Activated naive CD4-positive, alpha-beta T cell treated with anti-CD3 and anti-CD28 coated beads, Interleukin-2, amount 50 U/mL, for 24 hours (primary cell): ENCODE measurements around the gene STX1A.
A peak's percentile ranks its signal among the peaks of the same experiment; 100 is the strongest.
"Not testable (repeated sequence)": the region's sequence is repeated elsewhere in the genome, so short reads cannot be mapped to it uniquely, and the experiment has no call there.

Source experiments
- H3K27ac Mint-ChIP-seq: one replicate; pipeline ENCODE4 v1.8.0; 2021; ENCODE audit warnings: mild to moderate bottlenecking, mixed read lengths
- H3K27me3 Mint-ChIP-seq: one replicate; pipeline ENCODE4 v1.8.0; 2021; ENCODE audit warnings: mixed read lengths
- H3K36me3 Mint-ChIP-seq: one replicate; pipeline ENCODE4 v1.8.0; 2021; ENCODE audit warnings: mixed read lengths
- H3K4me1 Mint-ChIP-seq: one replicate; pipeline ENCODE4 v1.8.0; 2021; ENCODE audit warnings: mixed read lengths
- H3K4me3 Mint-ChIP-seq: one replicate; pipeline ENCODE4 v1.8.0; 2021; ENCODE audit warnings: mild to moderate bottlenecking, mixed read lengths
- H3K9me3 Mint-ChIP-seq: one replicate; pipeline ENCODE4 v1.8.0; 2021; ENCODE audit warnings: mixed read lengths

The STX1A gene

GRCh38 chr7:73683788-73684693 is 35.4 kb downstream of the STX1A start:
- Mint-ChIP-seq H3K4me3 (peak overlapping the region; percentile 100), H3K27ac (peak overlapping the region; percentile 98), H3K36me3 (peaks cover 10% of the 10 kb centered on the region), H3K9me3 (no peaks in the 10 kb centered on the region), H3K27me3 (no peaks in the 10 kb centered on the region), H3K4me1 (peaks cover 47% of the 10 kb centered on the region)

- H3K27me3 Mint-ChIP-seq: no peaks in the 10 kb centered on the region
- H3K9me3 Mint-ChIP-seq: no peaks in the 10 kb centered on the region
- H3K27ac Mint-ChIP-seq: peak within 1 kb of the TSS; percentile 98
- peak within 1 kb of the TSS; percentile 100 for H3K4me3 Mint-ChIP-seq
- H3K36me3 Mint-ChIP-seq: peaks cover 9% of the 10 kb centered on the region
- peaks cover 40% of the 10 kb centered on the region for H3K4me1 Mint-ChIP-seq
These were observed 36.2 kb downstream of the STX1A start, which contains the start of the genes BUD23 and DNAJC30 for GRCh38 chr7:73683056-73683787. Gene BUD23 (plus strand): TSS chr7:73683597. CDS start chr7:73683626, 29 bp downstream. Gene DNAJC30 (minus strand): TSS chr7:73683453. CDS start chr7:73683423, 30 bp downstream.

GRCh38 chr7:73682745-73683055 is 36.8 kb downstream of the STX1A start:
- Mint-ChIP-seq H3K27ac (peak overlapping the region; percentile 98), H3K9me3 (no peaks in the 10 kb centered on the region), H3K4me1 (peaks cover 39% of the 10 kb centered on the region), H3K27me3 (no peaks in the 10 kb centered on the region), H3K4me3 (peak overlapping the region; percentile 100), H3K36me3 (peaks cover 14% of the 10 kb centered on the region)

- peak overlapping the region; percentile 55 for H3K27ac Mint-ChIP-seq
- H3K4me1 Mint-ChIP-seq: peaks cover 32% of the 10 kb centered on the region
- peaks cover 14% of the 10 kb centered on the region for H3K36me3 Mint-ChIP-seq
- peak overlapping the region; percentile 100 for H3K4me3 Mint-ChIP-seq
- H3K9me3 Mint-ChIP-seq: no peaks in the 10 kb centered on the region
- no peaks in the 10 kb centered on the region for H3K27me3 Mint-ChIP-seq
These were observed 38.4 kb downstream of the STX1A start for GRCh38 chr7:73681031-73681430.

- peaks cover 14% of the 10 kb centered on the region for H3K36me3 Mint-ChIP-seq
- H3K27me3 Mint-ChIP-seq: no peaks in the 10 kb centered on the region
- H3K4me1 Mint-ChIP-seq: peaks cover 31% of the 10 kb centered on the region
- no peaks in the 10 kb centered on the region for H3K9me3 Mint-ChIP-seq
- peak overlapping the region; percentile 100 for H3K4me3 Mint-ChIP-seq
- no peak overlapping the region for H3K27ac Mint-ChIP-seq
These were observed 39.0 kb downstream of the STX1A start for GRCh38 chr7:73680501-73680900.

GRCh38 chr7:73679709-73680108 is 39.8 kb downstream of the STX1A start:
- Mint-ChIP-seq H3K4me3 (no peak overlapping the region), H3K27ac (no peak overlapping the region)

GRCh38 chr7:73678862-73679261 is 40.6 kb downstream of the STX1A start:
- Mint-ChIP-seq H3K27ac (no peak overlapping the region), H3K4me3 (no peak overlapping the region), H3K4me1 (peaks cover 29% of the 10 kb centered on the region), H3K27me3 (no peaks in the 10 kb centered on the region), H3K9me3 (no peaks in the 10 kb centered on the region), H3K36me3 (peaks cover 14% of the 10 kb centered on the region)

More at GRCh38 chr7:73679709-73680108, 39.8 kb downstream of the STX1A start:
- no peaks in the 10 kb centered on the region for H3K9me3 Mint-ChIP-seq
- no peaks in the 10 kb centered on the region for H3K27me3 Mint-ChIP-seq
- H3K36me3 Mint-ChIP-seq: peaks cover 14% of the 10 kb centered on the region
- peaks cover 31% of the 10 kb centered on the region for H3K4me1 Mint-ChIP-seq

GRCh38 chr7:73676062-73676461 is 43.4 kb downstream of the STX1A start:
- not testable (repeated sequence) for H3K27me3 Mint-ChIP-seq, H3K9me3 Mint-ChIP-seq, H3K4me3 Mint-ChIP-seq, H3K27ac Mint-ChIP-seq
- peaks cover 11% of the 10 kb centered on the region for H3K4me1 Mint-ChIP-seq
- peaks cover 14% of the 10 kb centered on the region for H3K36me3 Mint-ChIP-seq

GRCh38 chr7:73674468-73675124 is 44.9 kb downstream of the STX1A start:
- H3K36me3 Mint-ChIP-seq: peaks cover 12% of the 10 kb centered on the region
- H3K4me1 Mint-ChIP-seq: no peaks in the 10 kb centered on the region
- no peak overlapping the region for H3K4me3 Mint-ChIP-seq
- no peaks in the 10 kb centered on the region for H3K27me3 Mint-ChIP-seq
- peak overlapping the region; percentile 27 for H3K27ac Mint-ChIP-seq
- no peaks in the 10 kb centered on the region for H3K9me3 Mint-ChIP-seq

- no peaks in the 10 kb centered on the region for H3K36me3 Mint-ChIP-seq
- H3K27me3 Mint-ChIP-seq: peaks cover 2% of the 10 kb centered on the region
- H3K9me3 Mint-ChIP-seq: no peaks in the 10 kb centered on the region
- H3K27ac Mint-ChIP-seq: no peak overlapping the region
- peaks cover 6% of the 10 kb centered on the region for H3K4me1 Mint-ChIP-seq
- H3K4me3 Mint-ChIP-seq: no peak overlapping the region
These were observed 47.5 kb downstream of the STX1A start for GRCh38 chr7:73671857-73672445.

GRCh38 chr7:73671322-73671661 is 48.2 kb downstream of the STX1A start:
- Mint-ChIP-seq H3K9me3 (no peaks in the 10 kb centered on the region), H3K36me3 (no peaks in the 10 kb centered on the region), H3K4me3 (no peak overlapping the region), H3K27ac (no peak overlapping the region), H3K4me1 (peaks cover 6% of the 10 kb centered on the region), H3K27me3 (peaks cover 2% of the 10 kb centered on the region)

GRCh38 chr7:73669858-73670385 is 49.5 kb downstream of the STX1A start:
- Mint-ChIP-seq H3K27ac (no peak overlapping the region), H3K4me3 (no peak overlapping the region), H3K9me3 (no peaks in the 10 kb centered on the region)

GRCh38 chr7:73669288-73669701 is 50.2 kb downstream of the STX1A start:
- H3K9me3 Mint-ChIP-seq: no peaks in the 10 kb centered on the region
- H3K36me3 Mint-ChIP-seq: no peaks in the 10 kb centered on the region
- H3K4me1 Mint-ChIP-seq: peaks cover 6% of the 10 kb centered on the region
- no peak overlapping the region for H3K27ac Mint-ChIP-seq
- H3K4me3 Mint-ChIP-seq: no peak overlapping the region
- H3K27me3 Mint-ChIP-seq: peaks cover 7% of the 10 kb centered on the region

More at GRCh38 chr7:73669858-73670385, 49.5 kb downstream of the STX1A start:
- Mint-ChIP-seq H3K27me3 (peaks cover 4% of the 10 kb centered on the region), H3K36me3 (no peaks in the 10 kb centered on the region), H3K4me1 (peaks cover 6% of the 10 kb centered on the region)

- no peaks in the 10 kb centered on the region for H3K9me3 Mint-ChIP-seq
- H3K4me1 Mint-ChIP-seq: peaks cover 6% of the 10 kb centered on the region
- no peak overlapping the region for H3K27ac Mint-ChIP-seq
- no peaks in the 10 kb centered on the region for H3K36me3 Mint-ChIP-seq
- peaks cover 10% of the 10 kb centered on the region for H3K27me3 Mint-ChIP-seq
- peak overlapping the region; percentile 69 for H3K4me3 Mint-ChIP-seq
These were observed 50.6 kb downstream of the STX1A start for GRCh38 chr7:73668886-73669230.
